ENCODE measurements around the gene WDR20. TPM values are rescaled to one million over a fixed set of nuclear protein-coding genes. Genes with fewer than 3 reads are reported as not detected.

Gene WDR20
- total and polyA plus RNA-seq, 2 donors (not counting 1 experiment from before 2014, with no cell fraction given): 12.4 to 64.0 TPM

GRCh38 chr14:102203382-102203781 lies 63.7 kb downstream of the WDR20 start:
- DNase-seq (no peak), ATAC-seq (ENCODE audit: low read depth) (no peak)
- TF ChIP-seq CTCF (IDR thresholded peaks at IDR 0.05): no peak
- no peak for TF ChIP-seq EZH2 (IDR thresholded peaks at IDR 0.05; ENCODE audit: borderline replicate concordance, insufficient read depth, low read depth, low read length, poor library complexity, severe bottlenecking)
- H3K4me1 Mint-ChIP-seq: peaks cover 16% of the 10 kb centered on the region
- H4K20me1 ChIP-seq (ENCODE audit: control insufficient read depth, insufficient read depth, low read length, poor library complexity, severe bottlenecking): peaks cover 73% of the 10 kb centered on the region
- H3K4me1 ChIP-seq (ENCODE audit: control insufficient read depth in 2 of 2, insufficient read depth in 2 of 2, low read length in 2 of 2): peaks cover 0 to 10% of the 10 kb centered on the region in 2 donors
- no peak overlapping the region for H3K4me3 Mint-ChIP-seq
- ChIA-PET POLR2A (no interaction called here), CTCF (no interaction called here)
- peaks cover 49% of the 10 kb centered on the region for H3K79me2 ChIP-seq (ENCODE audit: control insufficient read depth, insufficient read depth, low read length)
- H3K27me3 ChIP-seq (replicated peaks in 1 of 4; ENCODE audit: control extremely low read depth in 1 of 4, control insufficient read depth in 3 of 4, insufficient read depth in 4 of 4, low read length in 3 of 4): no peaks in the 10 kb centered on the region
- no peak overlapping the region for H3K27ac Mint-ChIP-seq
- no peak overlapping the region for H2AFZ ChIP-seq (ENCODE audit: insufficient read depth, low read depth, low read length, poor library complexity, severe bottlenecking)
- intact Hi-C loops (cut with micrococcal nuclease): no loop called here
- H3K9me3 Mint-ChIP-seq (ENCODE audit: insufficient read depth): no peaks in the 10 kb centered on the region
- H3K27ac ChIP-seq (ENCODE audit: low read length in 2 of 2): no peak overlapping the region
- no peak overlapping the region for H3K4me3 ChIP-seq (ENCODE audit: control extremely low read depth in 1 of 5, extremely low read depth in 1 of 5, insufficient read depth in 1 of 5, low read depth in 2 of 5, low read length in 4 of 5)
- no peaks in the 10 kb centered on the region for H3K9me3 ChIP-seq (ENCODE audit: control extremely low read depth in 1 of 3, control insufficient read depth in 2 of 3, insufficient read depth in 1 of 3, low read length in 2 of 3)
- no peaks in the 10 kb centered on the region for H3K27me3 Mint-ChIP-seq
- WGBS (ENCODE audit: insufficient coverage): 98% methylated on average over 6 of the region's 6 CpGs
- H3K9ac ChIP-seq (ENCODE audit: low read length): no peak overlapping the region
- no peak overlapping the region for H3K4me2 ChIP-seq (replicated peaks; ENCODE audit: low read depth, low read length, poor library complexity, severe bottlenecking)
- peaks cover 2 to 51% of the 10 kb centered on the region in 2 experiments for H3K36me3 ChIP-seq (replicated peaks in 1 of 2; ENCODE audit: control extremely low read depth in 1 of 2, control insufficient read depth in 1 of 2, extremely low read depth in 1 of 2, insufficient read depth in 2 of 2, low read length in 1 of 2)

DNA sequence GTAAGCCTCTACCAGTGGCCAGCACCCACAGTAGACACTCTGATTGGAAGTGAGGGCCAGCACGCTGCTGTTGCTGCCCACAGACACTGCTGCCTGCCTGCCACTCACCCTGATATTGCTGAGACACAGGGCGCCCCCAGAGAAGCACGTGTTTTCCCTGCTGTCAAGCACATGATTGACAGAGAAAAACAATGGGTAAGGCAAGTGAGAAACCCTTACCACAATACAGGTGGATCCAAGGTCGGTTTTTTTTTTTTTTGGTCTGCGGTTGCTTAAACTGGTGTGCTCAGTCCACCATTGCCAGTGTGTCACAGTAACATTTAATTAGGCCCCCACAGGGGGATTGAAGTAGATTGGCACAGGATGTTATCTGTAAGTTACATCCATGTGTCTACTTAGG lies 65.9 kb downstream of the WDR20 start:
- peaks cover 74% of the 10 kb centered on the region for H4K20me1 ChIP-seq (ENCODE audit: control insufficient read depth, insufficient read depth, low read length, poor library complexity, severe bottlenecking)
- H3K27me3 Mint-ChIP-seq: no peaks in the 10 kb centered on the region
- no peak overlapping the region for H3K4me2 ChIP-seq (replicated peaks; ENCODE audit: low read depth, low read length, poor library complexity, severe bottlenecking)
- no peak overlapping the region for H3K9ac ChIP-seq (ENCODE audit: low read length)
- ATAC-seq (ENCODE audit: low read depth) (no peak), DNase-seq (no peak)
- no peak overlapping the region for H2AFZ ChIP-seq (ENCODE audit: insufficient read depth, low read depth, low read length, poor library complexity, severe bottlenecking)
- H3K4me1 Mint-ChIP-seq: peaks cover 16% of the 10 kb centered on the region
- no peaks in the 10 kb centered on the region for H3K9me3 Mint-ChIP-seq (ENCODE audit: insufficient read depth)
- peaks cover 47% of the 10 kb centered on the region for H3K79me2 ChIP-seq (ENCODE audit: control insufficient read depth, insufficient read depth, low read length)
- H3K9me3 ChIP-seq (ENCODE audit: control extremely low read depth in 1 of 3, control insufficient read depth in 2 of 3, insufficient read depth in 1 of 3, low read length in 2 of 3): no peaks in the 10 kb centered on the region
- H3K4me3 ChIP-seq (ENCODE audit: control extremely low read depth in 1 of 5, extremely low read depth in 1 of 5, insufficient read depth in 1 of 5, low read depth in 2 of 5, low read length in 4 of 5): no peak overlapping the region
- no peak overlapping the region for H3K27ac ChIP-seq (ENCODE audit: low read length in 2 of 2)
- no peak for TF ChIP-seq EZH2 (IDR thresholded peaks at IDR 0.05; ENCODE audit: borderline replicate concordance, insufficient read depth, low read depth, low read length, poor library complexity, severe bottlenecking)
- no peak for TF ChIP-seq CTCF (IDR thresholded peaks at IDR 0.05)
- H3K4me3 Mint-ChIP-seq: no peak overlapping the region
- H3K27ac Mint-ChIP-seq: no peak overlapping the region
- 90% methylated on average over 3 of the region's 5 CpGs for WGBS (ENCODE audit: insufficient coverage)
- intact Hi-C loops (cut with micrococcal nuclease): no loop called here
- CTCF ChIA-PET: no interaction called here
- H3K4me1 ChIP-seq (ENCODE audit: control insufficient read depth in 2 of 2, insufficient read depth in 2 of 2, low read length in 2 of 2): peaks cover 0 to 10% of the 10 kb centered on the region in 2 donors
- POLR2A ChIA-PET: no interaction called here
- H3K27me3 ChIP-seq (replicated peaks in 1 of 4; ENCODE audit: control extremely low read depth in 1 of 4, control insufficient read depth in 3 of 4, insufficient read depth in 4 of 4, low read length in 3 of 4): no peaks in the 10 kb centered on the region
- peaks cover 0 to 60% of the 10 kb centered on the region in 2 experiments for H3K36me3 ChIP-seq (replicated peaks in 1 of 2; ENCODE audit: control extremely low read depth in 1 of 2, control insufficient read depth in 1 of 2, extremely low read depth in 1 of 2, insufficient read depth in 2 of 2, low read length in 1 of 2)
